Stimulated activated CD8-positive, alpha-beta memory T cell treated with anti-CD3 and anti-CD28 coated beads, Interleukin-12 subunit alpha, Interleukin-12 subunit beta, amount 100 ng/mL, for 24 hours (primary cell): ENCODE data around the gene EHD2.
"Not testable (repeated sequence)": the region's sequence is repeated elsewhere in the genome, so short reads cannot be mapped to it uniquely, and the experiment has no call there.

Experiments
- DNase-seq: peaks from one replicate; pipeline ENCODE4 v3.0.0-alpha.2; 2020; ENCODE audit errors: extremely low read depth

EHD2 gene

GRCh38 chr19:47714855-47715254, 1.6 kb downstream of the EHD2 start:
- DNase-seq: not testable (repeated sequence)

DNA sequence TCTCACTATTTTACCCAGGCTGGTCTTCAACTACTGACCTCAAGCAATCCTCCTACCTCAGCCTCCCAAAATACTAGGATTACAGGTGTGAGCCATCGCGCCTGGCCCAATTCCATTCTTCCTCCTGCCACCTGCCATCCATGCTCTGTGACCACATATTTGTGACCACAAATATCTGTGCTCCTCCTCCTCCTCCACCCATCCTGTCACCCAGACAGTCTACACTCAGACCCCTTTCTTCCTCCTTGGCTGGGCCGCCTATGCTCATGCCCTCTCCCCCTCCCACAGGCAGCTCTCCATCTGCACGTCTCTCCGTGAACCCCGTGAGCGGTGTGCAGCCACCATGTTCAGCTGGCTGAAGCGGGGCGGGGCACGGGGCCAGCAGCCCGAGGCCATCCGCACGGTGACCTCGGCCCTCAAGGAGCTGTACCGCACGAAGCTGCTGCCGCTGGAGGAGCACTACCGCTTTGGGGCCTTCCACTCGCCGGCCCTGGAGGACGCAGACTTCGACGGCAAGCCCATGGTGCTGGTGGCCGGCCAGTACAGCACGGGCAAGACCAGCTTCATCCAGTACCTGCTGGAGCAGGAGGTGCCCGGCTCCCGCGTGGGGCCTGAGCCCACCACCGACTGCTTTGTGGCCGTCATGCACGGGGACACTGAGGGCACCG, 3.2 kb downstream of the EHD2 start:
- DNase-seq: no peak

DNA sequence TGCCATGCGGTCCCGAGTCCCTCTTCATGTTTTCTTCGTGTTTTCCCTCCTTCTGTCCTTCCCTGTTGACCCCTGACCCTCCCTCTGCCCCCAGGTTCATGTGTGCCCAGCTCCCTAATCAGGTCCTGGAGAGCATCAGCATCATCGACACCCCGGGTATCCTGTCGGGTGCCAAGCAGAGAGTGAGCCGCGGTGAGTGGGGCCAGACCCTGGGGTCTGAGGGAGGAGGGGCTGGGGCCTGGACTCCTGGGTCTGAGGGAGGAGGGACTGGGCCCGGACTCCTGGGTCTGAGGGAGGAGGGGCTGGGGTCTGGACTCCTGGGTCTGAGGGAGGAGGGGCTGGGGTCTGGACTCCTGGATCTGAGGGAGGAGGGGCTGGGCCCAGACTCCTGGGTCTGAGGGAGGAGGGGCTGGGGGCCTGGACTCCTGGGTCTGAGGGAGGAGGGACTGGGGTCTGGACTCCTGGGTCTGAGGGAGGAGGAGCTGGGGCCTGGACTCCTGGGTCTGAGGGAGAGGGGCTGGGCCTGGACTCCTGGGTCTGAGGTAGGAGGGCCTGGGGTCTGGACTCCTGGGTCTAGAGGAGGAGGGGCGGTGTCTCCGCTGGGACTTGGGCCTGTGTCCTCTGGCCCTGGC, 5.3 kb downstream of the EHD2 start:
- not testable (repeated sequence) for DNase-seq

DNA sequence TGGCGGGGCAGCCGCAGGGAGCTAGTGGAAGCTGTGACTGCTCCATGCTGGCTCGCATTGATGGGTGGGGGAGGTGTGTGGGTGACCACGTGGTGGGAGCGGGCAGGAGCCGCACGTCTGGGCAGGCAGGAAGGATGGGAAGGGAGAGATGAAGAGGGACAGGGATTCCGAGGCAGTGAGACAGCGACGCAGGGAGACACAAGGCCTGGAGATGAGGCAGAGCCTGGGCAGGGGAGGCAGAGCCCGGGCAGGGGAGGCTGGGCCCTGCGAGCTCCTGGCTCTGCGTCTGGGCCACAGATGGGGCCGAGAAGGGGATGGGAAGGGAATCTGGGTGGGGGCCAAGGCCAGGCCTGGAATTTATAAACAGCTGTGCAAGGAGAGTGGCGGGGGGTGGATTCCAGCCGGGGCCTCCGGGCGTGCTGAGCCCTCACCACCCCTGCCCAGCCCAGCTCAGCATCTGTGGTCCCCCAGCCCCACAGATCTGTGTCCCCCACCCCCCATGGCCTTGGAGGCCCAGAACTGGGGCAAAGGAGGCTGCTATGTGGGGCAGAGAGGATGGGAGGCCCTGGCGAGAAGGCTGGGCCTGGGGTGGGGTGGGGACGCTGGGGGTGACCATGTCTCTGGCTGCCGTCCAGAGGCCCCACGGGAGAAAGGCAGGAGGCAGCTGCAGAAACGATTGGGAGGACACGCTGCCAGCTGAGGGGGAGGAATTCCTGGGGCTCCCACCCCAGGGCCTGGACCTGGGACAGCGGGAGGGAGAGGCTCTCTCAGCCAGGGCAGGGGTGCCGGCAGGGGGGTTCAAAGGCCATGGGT, 6.0 kb downstream of the EHD2 start:
- DNase-seq: no peak

GRCh38 chr19:47720669-47721422, 7.6 kb downstream of the EHD2 start:
- DNase-seq: no peak

DNA sequence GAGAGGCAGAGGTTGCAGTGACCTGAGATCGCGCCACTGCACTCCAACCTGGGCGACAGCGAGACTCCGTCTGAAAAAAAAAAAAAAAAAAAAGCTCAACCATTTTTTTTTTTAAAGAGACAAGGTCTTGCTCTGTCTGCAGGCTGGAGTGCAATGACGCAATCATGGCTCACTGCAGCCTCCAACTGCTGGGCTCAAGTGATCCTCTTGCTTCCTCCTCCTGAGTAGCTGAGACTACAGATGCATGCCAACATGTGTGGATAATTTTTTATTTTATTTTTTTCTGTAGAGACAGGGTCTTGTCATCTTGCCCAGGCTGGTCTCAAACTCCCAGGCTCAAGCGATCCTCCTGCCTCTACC, 10.3 kb downstream of the EHD2 start:
- DNase-seq: no peak

- DNase-seq: no peak
These were observed 12.7 kb downstream of the EHD2 start for GRCh38 chr19:47725759-47726401.

DNA sequence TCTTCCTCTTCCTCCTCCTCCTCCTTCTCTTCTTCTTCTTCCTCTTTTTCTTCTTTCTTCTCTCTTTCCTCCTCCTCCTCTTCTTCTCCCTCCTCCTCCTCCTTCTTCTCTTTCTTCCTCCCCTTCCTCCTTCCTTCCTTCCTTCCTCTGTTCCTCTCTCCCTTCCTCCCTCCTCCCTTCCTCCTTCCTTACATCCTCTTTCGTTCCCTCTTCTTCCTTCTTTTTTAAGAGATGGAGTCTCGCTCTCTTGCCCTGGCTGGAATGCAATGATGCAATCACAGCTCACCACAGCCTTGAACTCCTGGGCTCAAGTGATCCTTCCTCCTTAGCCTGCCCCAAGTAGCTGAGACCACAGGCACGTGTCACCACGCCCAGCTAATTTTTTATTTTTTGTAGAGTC, 13.2 kb downstream of the EHD2 start:
- DNase-seq: no peak

DNA sequence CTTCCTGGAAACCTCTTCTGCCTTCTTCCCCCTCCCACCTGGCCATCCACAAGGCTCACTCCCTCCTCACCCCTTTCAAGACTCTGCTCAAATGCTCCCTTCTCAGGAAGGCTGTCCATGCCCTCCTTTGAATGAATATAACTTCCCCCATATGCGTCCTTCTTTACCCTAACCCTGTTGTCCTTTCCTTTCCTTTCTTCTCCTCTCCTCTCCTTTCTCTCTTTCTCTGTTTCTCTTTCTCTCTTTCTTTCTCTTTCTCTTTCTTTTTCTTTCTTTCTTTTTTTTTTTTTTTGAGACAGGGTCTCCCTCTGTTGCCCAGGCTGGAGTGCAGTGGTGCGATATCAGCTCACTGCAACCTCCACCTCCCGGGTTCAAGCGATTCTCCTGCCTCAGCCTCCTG, 15.1 kb downstream of the EHD2 start:
- DNase-seq: not testable (repeated sequence)

DNA sequence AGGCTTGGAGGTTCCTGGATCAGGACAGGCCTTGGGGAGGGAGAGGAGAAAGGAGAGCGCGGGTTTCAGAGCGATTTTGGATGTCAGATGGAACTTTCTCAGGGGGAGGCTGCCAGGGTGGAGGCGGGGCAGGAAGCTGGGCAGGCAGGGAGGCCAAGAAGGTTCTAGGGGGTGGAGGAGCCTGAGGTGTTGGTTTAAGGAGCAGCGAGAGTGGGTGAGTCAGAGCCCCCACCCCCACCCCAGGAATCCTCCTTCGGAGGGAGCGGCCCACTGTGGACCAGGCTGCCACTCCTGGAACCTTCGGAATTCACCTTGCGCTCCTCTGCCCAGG, 16.2 kb downstream of the EHD2 start:
- DNase-seq: no peak

DNA sequence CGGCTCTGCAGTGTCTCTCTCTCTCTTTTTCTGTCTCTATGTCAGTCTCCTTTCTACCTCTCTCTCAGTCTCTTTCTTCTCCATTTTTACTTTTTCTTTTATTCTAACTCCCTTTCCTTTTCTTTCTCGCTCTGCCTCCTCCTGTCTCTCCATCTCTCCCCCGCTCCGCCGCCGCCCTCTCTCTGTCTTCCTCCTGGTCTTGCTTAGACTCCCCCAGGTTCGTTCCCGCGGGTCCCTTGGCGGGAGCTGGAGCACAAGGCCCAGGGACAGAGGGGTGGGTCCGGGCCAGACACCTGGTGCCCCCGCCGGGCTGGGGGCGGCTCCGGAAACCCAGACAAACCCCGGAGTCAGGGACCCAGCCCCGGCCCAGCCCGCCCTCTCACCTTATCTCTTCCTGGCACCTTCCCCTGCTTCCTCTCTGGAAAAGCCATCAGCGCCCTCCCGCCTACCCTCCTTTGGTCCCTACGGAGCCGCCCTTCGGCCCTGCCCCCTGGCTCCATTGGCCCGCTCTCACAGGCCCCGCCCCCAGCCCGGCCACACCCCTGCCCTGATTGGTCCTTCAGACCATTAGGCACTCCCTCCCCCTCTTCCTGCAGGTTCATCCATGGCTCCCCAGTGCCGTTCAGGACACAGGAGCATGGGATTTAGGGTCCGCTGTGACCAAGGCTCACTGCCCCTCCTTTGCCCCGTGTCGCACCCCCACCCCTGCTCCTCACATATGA, 16.7 kb downstream of the EHD2 start:
- no peak for DNase-seq

DNA sequence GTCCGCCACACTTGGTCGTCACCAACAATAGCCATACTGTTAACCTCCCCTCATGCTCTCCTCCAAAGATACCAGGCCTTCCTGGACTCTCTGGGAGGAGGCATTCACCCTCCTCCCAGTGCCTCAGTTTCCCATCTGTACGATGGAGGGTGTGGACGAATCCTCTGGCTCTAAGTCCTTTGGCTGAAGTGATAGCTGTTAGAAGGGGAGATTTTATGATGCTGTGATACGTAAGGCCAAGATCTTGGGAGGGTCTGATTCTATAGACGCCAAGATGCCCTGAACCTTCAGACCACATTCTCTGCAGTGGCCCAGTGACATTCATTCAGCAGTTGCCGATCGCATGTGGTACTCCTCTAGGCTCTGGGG, 17.3 kb downstream of the EHD2 start:
- no peak for DNase-seq

GRCh38 chr19:47730910-47731309, 17.7 kb downstream of the EHD2 start:
- no peak for DNase-seq

DNA sequence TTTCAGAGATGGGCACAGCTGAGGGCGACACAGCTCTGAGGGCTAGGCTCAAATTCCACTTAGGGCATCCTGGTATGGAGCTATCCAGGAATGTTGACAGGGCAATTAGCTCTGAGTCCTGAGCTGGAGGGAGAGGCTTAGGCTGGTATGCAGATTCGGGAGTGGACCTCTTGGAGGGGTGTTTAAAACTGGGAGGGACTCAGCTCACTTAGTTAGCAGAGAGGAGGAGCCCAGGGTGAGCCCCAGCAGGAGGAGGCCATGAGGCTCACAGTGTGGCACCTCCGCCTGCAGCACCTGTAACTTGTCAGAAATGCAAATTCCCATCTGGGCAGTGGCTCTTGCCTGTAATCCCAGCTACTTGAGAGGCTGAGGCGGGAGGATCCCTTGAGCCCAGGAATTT, 21.9 kb downstream of the EHD2 start:
- DNase-seq: no peak

DNA sequence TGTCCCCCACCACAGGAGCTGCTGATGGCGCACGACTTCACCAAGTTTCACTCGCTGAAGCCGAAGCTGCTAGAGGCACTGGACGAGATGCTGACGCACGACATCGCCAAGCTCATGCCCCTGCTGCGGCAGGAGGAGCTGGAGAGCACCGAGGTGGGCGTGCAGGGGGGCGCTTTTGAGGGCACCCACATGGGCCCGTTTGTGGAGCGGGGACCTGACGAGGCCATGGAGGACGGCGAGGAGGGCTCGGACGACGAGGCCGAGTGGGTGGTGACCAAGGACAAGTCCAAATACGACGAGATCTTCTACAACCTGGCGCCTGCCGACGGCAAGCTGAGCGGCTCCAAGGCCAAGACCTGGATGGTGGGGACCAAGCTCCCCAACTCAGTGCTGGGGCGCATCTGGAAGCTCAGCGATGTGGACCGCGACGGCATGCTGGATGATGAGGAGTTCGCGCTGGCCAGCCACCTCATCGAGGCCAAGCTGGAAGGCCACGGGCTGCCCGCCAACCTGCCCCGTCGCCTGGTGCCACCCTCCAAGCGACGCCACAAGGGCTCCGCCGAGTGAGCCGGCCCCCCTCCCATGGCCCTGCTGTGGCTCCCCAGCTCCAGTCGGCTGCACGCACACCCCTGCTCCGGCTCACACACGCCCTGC, 27.8 kb downstream of the EHD2 start:
- DNase-seq: no peak

- DNase-seq: no peak
These were observed 28.4 kb downstream of the EHD2 start for GRCh38 chr19:47741544-47742140.

DNA sequence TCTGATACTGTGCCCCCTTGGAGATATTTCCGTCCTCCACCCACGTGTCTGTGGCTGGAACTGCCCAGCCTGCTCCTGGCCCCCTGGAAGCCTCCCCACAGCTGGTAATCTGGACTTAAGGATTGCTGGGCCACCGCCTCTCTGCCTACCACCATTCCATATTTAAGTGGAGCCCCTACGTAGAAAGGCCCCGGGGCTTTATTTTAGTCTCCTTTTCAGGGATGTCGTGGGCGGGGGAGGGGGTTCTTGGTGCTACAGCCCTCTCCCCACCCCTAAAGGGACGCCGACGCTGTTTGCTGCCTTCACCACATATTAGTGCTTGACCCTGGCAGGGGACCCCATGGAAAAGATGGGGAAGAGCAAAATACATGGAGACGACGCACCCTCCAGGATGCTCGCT, 29.4 kb downstream of the EHD2 start:
- no peak for DNase-seq

DNA sequence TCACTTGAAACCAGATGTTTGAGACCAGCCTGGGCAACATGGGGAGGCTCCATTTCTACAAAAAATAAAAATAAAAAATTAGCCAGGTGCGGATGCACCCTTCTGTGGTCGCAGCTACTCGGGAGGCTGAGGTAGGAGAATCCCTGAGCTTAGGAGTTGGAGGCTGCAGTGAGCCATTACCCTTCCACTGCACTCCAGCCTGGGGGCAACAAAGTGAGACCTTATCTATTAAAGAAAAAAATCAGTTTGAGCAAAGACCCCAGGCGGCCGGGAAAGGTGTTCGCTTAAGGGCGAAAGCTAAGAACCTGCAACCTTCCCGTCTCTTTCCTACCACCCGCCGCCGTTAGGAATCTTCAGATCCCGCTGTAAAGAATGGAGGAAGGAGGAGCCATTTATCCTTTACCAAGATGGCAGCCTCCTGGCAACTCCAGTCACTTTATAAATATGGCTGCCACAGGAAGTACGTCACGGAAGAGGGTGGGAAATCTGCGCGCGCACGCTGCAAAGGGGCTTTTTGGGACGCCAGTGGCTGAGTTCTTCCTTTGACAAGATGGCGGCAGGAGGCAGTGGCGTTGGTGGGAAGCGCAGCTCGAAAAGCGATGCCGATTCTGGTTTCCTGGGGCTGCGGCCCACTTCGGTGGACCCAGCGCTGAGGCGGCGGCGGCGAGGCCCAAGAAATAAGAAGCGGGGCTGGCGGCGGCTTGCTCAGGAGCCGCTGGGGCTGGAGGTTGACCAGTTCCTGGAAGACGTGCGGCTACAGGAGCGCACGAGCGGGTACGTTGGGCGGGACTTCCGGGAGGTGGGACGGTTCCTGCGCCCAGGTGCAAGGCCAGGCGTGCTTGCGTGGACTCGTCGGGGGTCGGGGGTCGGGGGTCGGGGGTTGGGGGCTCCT, 32.0 kb downstream of the EHD2 start, which contains the start of gene NOP53:
NOP53 (plus strand) TSS at position 537 of the 892 bp plus-strand sequence; CDS start at position 551, 14 bp downstream.
- peak; percentile 93 for DNase-seq

- not testable (repeated sequence) for DNase-seq
These were observed 32.9 kb downstream of the EHD2 start for GRCh38 chr19:47746129-47746528.
